B cell (primary cell): ENCODE data around the gene AIM2. TPM values are rescaled to one million over a fixed set of nuclear protein-coding genes. Genes with fewer than 3 reads are reported as not detected.

Source experiments
- ATAC-seq: fragments of 200-7000 bp; cut with Tn5 transposase; one replicate; pipeline ENCODE4 v1.10.0; 2021; ENCODE audit warnings: low read depth, mild to moderate bottlenecking, moderate number of reproducible peaks, moderate library complexity
- CTCF ChIA-PET: fragments of 350-600 bp; sonication (Branson Sonifier 250); formaldehyde crosslinking; loops from one replicate; lab custom pipeline; 2021; ENCODE audit warnings: antibody characterized with exemption, inconsistent platforms; lab: Charles Lee
- POLR2A ChIA-PET: fragments of 350-600 bp; sonication (Branson Sonifier 250); formaldehyde crosslinking; loops from one replicate; lab custom pipeline; 2021; ENCODE audit warnings: antibody characterized with exemption; lab: Charles Lee
- DNase-seq: peaks from one replicate; pipeline ENCODE4 v3.0.0; 2013
- H2AFZ ChIP-seq: 2 replicates; pipeline ENCODE4 v1.6.1; 2012; ENCODE audit warnings: mild to moderate bottlenecking, low read depth, low read length; ENCODE audit not compliant: insufficient read depth, poor library complexity, severe bottlenecking
- H3K27ac ChIP-seq, 2 donors: 1 replicate in 1 of 2; 2 replicates in 1 of 2; pipeline ENCODE4 v1.5.1; 2012 to 2013; ENCODE audit warnings: low read length in 2 of 2, mild to moderate bottlenecking in 2 of 2, moderate library complexity in 1 of 2
- H3K27me3 ChIP-seq, 4 experiments: fragments of 200-600 bp in 1 of 4; sonication (generic) in 1 of 4; replicated peaks in 1 of 4; 1 replicate in 2 of 4; 2 replicates in 2 of 4; pipeline versions ENCODE4 v1.6.1 to v1.7.0; 2013 to 2016; ENCODE audit warnings: low read length in 3 of 4, mild to moderate bottlenecking in 2 of 4, mixed read lengths in 1 of 4, moderate library complexity in 1 of 4; ENCODE audit not compliant: insufficient read depth in 4 of 4, control insufficient read depth in 3 of 4; ENCODE audit errors: control extremely low read depth in 1 of 4
- H3K36me3 ChIP-seq, 2 experiments: replicated peaks in 1 of 2; 1 replicate in 1 of 2; 2 replicates in 1 of 2; pipeline versions ENCODE4 v1.6.1 to v1.7.1; 2013; ENCODE audit warnings: low read length in 1 of 2; ENCODE audit not compliant: insufficient read depth in 2 of 2, control insufficient read depth in 1 of 2; ENCODE audit errors: control extremely low read depth in 1 of 2, extremely low read depth in 1 of 2
- H3K4me1 ChIP-seq, 2 donors: fragments of 200-600 bp in 1 of 2; sonication (generic) in 1 of 2; 1 replicate in 1 of 2; 2 replicates in 1 of 2; pipeline versions ENCODE4 v1.5.1 to v1.6.1; 2013 to 2017; ENCODE audit warnings: low read length in 2 of 2; ENCODE audit not compliant: control insufficient read depth in 2 of 2, insufficient read depth in 2 of 2
- H3K4me2 ChIP-seq: replicated peaks from 2 replicates; pipeline ENCODE3; 2012; ENCODE audit warnings: mild to moderate bottlenecking, low read depth, low read length; ENCODE audit not compliant: poor library complexity, severe bottlenecking
- H3K4me3 ChIP-seq, 5 experiments: fragments of 200-600 bp in 1 of 5; sonication (generic) in 1 of 5; 1 replicate in 3 of 5; 2 replicates in 2 of 5; pipeline versions ENCODE4 v1.5.1 to v1.7.0; 2011 to 2016; ENCODE audit warnings: low read length in 4 of 5, mild to moderate bottlenecking in 4 of 5, low read depth in 2 of 5, control low read depth in 1 of 5, moderate library complexity in 1 of 5; ENCODE audit not compliant: insufficient read depth in 1 of 5; ENCODE audit errors: control extremely low read depth in 1 of 5, extremely low read depth in 1 of 5
- H3K79me2 ChIP-seq: fragments of 200-600 bp; sonication (generic); one replicate; pipeline ENCODE4 v1.6.0; 2016; ENCODE audit warnings: low read length; ENCODE audit not compliant: control insufficient read depth, insufficient read depth
- H3K9ac ChIP-seq: fragments of 200-600 bp; sonication (generic); 2 replicates; pipeline ENCODE4 v1.6.1; 2017; ENCODE audit warnings: mild to moderate bottlenecking, low read length, moderate library complexity
- H3K9me3 ChIP-seq, 3 donors: one replicate each; pipeline versions ENCODE4 v1.6.1 to v1.7.1; 2013; ENCODE audit warnings: low read length in 2 of 3; ENCODE audit not compliant: control insufficient read depth in 2 of 3, insufficient read depth in 1 of 3; ENCODE audit errors: control extremely low read depth in 1 of 3
- H4K20me1 ChIP-seq: 2 replicates; pipeline ENCODE4 v1.6.0; 2012; ENCODE audit warnings: mild to moderate bottlenecking, low read length; ENCODE audit not compliant: insufficient read depth, control insufficient read depth, poor library complexity, severe bottlenecking
- H3K27ac Mint-ChIP-seq: one replicate; pipeline ENCODE4 v1.8.0; 2021; ENCODE audit warnings: mixed read lengths
- H3K27me3 Mint-ChIP-seq: one replicate; pipeline ENCODE4 v1.8.0; 2021; ENCODE audit warnings: mixed read lengths
- H3K4me1 Mint-ChIP-seq: one replicate; pipeline ENCODE4 v1.8.0; 2021; ENCODE audit warnings: mixed read lengths
- H3K4me3 Mint-ChIP-seq: one replicate; pipeline ENCODE4 v1.8.0; 2021; ENCODE audit warnings: mixed read lengths
- H3K9me3 Mint-ChIP-seq: one replicate; pipeline ENCODE4 v1.8.0; 2022; ENCODE audit warnings: mixed read lengths; ENCODE audit not compliant: insufficient read depth
- CTCF ChIP-seq: fragments of 200-600 bp; IDR thresholded peaks from one replicate; pipeline ENCODE4 v1.8.0; 2022; ENCODE audit warnings: antibody characterized with exemption, mild to moderate bottlenecking
- EZH2 ChIP-seq: IDR thresholded peaks from 2 replicates; pipeline ENCODE4 v1.6.1; 2012; ENCODE audit warnings: borderline replicate concordance, low read depth, mild to moderate bottlenecking, moderate library complexity, low read length; ENCODE audit not compliant: insufficient read depth, poor library complexity, severe bottlenecking
- WGBS: methylation state at CpG from one replicate; pipeline ENCODE4 v1.1.5; 2013; ENCODE audit warnings: missing lambda C conversion rate; ENCODE audit not compliant: insufficient coverage; 5-methylcytosine and 5-hydroxymethylcytosine counted together
- intact Hi-C: fragments of 100-400 bp; cut with micrococcal nuclease; formaldehyde crosslinking; loops from one replicate; pipeline ENCODE4 v1.10.0; 2022
- polyA plus RNA-seq: library from polyadenylated mRNA; depleted of rRNA; stranded (reverse); fragments of >200 nt; gene quantifications from 2 replicates; pipeline ENCODE4 v1.2.3, GENCODE V29; 2012
- total RNA-seq, 2 donors: library from RNA; stranded (reverse); fragments of 120-200 nt in 1 of 2; gene quantifications; 1 replicate in 1 of 2; 2 replicates in 1 of 2; pipeline versions ENCODE4 v1.2.3 to v1.2.4, GENCODE V29; 2013 to 2022

Gene AIM2
- total and polyA plus RNA-seq, 2 donors (not counting 1 experiment from before 2014, with no cell fraction given): 40.4 to 68.4 TPM

- no peaks in the 10 kb centered on the region for H3K9me3 ChIP-seq
- no peak overlapping the region for H3K27ac Mint-ChIP-seq
These were observed 47.0 kb upstream of the AIM2 start for GRCh38 chr1:159123587-159123986.

More at GRCh38 chr1:159123587-159123986, 47.0 kb upstream of the AIM2 start:
- no peaks in the 10 kb centered on the region for H3K4me1 ChIP-seq
- no peak for TF ChIP-seq CTCF
- no peak for TF ChIP-seq EZH2
- H3K4me1 Mint-ChIP-seq: no peaks in the 10 kb centered on the region
- DNase-seq (no peak), ATAC-seq (no peak)
- H3K27ac ChIP-seq: no peak overlapping the region
- H3K79me2 ChIP-seq: no peaks in the 10 kb centered on the region
- ChIA-PET POLR2A (no interaction called here), CTCF (interaction anchor here (2.7 kb wide), 1 partner anchor 9 kb away, joined by 11 read pairs; no protein-coding TSS in a partner anchor)
- H3K27me3 ChIP-seq: no peaks in the 10 kb centered on the region
- H3K4me3 ChIP-seq: no peak overlapping the region
- intact Hi-C loops: no loop called here
- no CpG with 5 or more reads among the region's 5 CpGs for WGBS
- no peaks in the 10 kb centered on the region for H4K20me1 ChIP-seq
- H3K4me3 Mint-ChIP-seq: no peak overlapping the region
- no peaks in the 10 kb centered on the region for H3K36me3 ChIP-seq
- H3K4me2 ChIP-seq: no peak overlapping the region
- H3K9me3 Mint-ChIP-seq: no peaks in the 10 kb centered on the region
- no peak overlapping the region for H2AFZ ChIP-seq
- H3K27me3 Mint-ChIP-seq: no peaks in the 10 kb centered on the region
- H3K9ac ChIP-seq: no peak overlapping the region
